Limb (tissue), 2 donors: ENCODE results near the gene PAGR1.

Experiments
- DNase-seq, 2 donors: peaks; one replicate each; pipeline ENCODE4 v3.0.0-alpha.2; 2016; ENCODE audit errors: extremely low spot score in 2 of 2

Gene PAGR1

GRCh38 chr16:29834079-29834478 lies 18.1 kb downstream of the PAGR1 start:
- DNase-seq, result no peak

- DNase-seq, result no peak
Observed at GRCh38 chr16:29835926-29836325, 20.0 kb downstream of the PAGR1 start.

DNA sequence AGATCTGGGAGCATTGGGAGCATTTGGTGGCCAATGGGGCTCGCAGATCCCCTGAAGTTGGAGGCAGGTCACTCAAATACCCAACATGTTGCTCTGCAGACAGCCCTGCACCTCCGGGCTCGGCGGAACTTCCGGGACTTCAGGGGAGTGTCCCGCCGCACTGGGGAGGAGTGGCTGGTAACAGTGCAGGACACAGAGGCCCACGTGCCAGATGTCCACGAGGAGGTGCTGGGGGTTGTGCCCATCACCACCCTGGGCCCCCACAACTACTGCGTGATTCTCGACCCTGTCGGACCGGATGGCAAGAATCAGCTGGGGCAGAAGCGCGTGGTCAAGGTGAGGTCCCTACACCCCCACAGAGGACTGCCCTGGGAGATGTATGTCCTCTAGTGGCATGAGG lies 20.7 kb downstream of the PAGR1 start:
- no peak for DNase-seq

DNA sequence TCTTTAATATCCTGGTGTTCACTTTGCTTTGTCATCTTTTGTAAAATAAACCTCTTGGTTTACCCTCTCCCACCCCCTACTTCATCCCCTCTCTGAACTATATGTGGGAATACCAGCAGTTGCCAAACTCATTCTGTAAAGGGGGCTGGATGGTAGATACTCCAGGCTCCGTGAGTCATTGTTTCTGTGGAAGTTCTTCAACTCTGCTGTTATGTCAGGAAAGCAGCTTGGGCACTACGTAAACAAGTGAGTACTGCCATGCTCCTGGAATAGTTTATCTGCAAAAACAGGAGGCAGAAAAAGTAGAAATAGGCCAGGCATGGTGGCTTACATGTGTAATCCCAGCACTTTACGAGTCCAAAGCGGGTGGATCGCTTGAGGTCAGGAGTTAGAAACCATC lies 21.9 kb downstream of the PAGR1 start:
- DNase-seq, result no peak

DNA sequence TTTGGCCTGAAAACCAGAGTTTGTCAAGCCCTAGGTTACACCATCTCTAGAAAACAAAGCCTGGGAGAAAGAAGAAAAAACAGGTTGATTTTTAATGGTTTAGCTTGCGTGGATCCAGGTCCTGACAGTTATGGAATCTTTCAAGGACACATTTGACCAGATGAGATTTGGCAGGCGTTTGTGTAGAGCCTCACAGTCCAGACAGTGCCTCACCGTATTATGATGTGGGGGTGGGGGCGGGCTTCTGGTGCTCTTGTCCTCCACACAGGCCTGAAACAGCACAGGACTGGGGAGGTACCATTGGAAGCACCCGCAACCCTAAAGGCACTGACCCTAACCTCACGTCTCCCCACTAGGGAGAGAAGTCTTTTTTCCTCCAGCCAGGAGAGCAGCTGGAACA lies 23.9 kb downstream of the PAGR1 start:
- DNase-seq, result no peak

GRCh38 chr16:29840240-29840639 lies 24.3 kb downstream of the PAGR1 start:
- DNase-seq, result no peak

- DNase-seq, result no peak
Observed at GRCh38 chr16:29841631-29842030, 25.7 kb downstream of the PAGR1 start.

GRCh38 chr16:29842732-29843346 lies 26.9 kb downstream of the PAGR1 start:
- no peak for DNase-seq

- DNase-seq, result no peak
Observed at GRCh38 chr16:29843931-29844330, 28.0 kb downstream of the PAGR1 start.

GRCh38 chr16:29844575-29845331 lies 28.8 kb downstream of the PAGR1 start:
- no peak for DNase-seq

- no peak for DNase-seq
Observed at GRCh38 chr16:29845656-29846055, 29.7 kb downstream of the PAGR1 start.

DNA sequence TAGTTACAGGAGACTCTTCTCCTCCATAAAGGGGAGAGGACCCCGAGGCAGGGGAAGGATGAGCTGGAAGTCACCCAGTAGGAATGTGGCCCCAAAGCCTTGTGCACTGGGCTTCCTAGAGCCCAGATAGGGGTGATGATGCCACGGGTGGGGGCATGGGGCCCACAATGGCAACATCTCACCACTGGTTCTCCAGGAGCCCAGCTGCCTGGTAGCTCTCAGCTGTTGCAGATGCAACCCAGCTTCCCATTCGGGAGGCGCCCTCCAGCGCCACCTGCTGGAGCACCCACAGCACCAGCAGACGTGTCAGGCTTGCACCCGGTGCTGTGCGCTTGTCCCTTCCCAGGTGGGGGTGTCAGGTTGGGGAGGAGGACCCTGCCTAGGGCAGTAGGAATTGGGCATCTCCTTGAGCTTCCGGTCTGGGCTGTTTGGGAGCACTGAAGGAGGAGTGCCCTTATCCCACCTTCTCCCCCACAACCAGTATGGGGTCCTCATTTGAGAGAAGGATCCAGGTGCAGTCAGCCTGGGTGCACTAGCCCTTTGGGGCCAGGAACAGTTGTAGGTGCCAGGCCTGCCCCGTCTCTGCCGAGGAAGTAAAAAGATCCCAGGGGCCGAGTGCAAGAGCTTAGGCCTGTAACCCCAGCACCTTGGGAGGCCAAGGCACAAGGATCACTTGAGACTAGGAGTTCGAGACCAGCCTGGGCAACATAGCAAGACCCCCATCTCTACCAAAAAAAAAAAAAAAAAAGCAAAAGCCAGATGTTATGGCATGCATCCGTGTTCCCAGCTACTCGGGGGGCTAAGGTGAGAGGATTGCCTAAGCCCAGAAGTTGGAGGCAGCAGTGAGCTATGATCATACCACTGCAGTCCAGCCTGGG lies 32.7 kb downstream of the PAGR1 start:
- peak in 1 of 2 donors; percentile 69 for DNase-seq

DNA sequence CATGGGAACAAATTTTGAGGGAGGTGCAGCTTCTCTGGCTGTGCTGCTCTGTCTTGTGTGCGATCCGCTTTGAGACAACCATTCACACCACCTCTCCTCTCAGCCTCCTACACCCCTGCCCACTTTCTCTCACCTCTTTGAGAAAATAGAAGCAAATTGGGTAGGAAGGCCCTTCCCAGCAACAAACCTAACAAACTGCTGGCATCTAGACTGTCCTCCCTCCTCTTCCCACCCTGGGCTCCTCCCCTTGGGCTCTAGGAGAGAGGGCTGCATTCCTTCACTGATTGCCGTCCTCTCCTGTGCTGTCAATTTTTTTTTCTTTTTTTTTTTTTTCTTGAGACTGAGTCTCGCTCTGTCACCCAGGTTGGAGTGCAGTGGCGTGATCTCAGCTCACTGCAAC lies 33.6 kb downstream of the PAGR1 start:
- DNase-seq, result no peak

DNA sequence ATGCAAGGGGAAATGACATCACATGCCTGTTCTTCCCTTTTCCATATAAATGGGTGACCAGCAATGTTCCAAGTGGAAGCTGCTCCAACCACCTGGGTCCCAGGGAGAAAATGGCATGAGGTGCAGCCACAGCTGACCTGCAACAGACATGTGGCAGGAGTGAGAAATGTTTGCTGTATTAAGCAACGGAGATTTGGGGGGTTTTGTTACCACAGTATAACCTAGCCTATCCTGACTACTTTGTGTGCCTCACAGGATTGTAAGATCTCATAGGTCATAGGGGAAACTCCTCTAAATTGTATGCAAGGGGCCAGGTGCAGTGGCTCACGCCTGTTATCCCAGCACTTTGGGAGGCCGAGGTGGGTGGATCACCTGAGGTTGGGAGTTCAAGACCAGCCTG lies 35.0 kb downstream of the PAGR1 start:
- no peak for DNase-seq

- no peak for DNase-seq
Observed at GRCh38 chr16:29852654-29853053, 36.7 kb downstream of the PAGR1 start.

GRCh38 chr16:29854520-29855100 lies 38.7 kb downstream of the PAGR1 start:
- DNase-seq, result no peak

DNA sequence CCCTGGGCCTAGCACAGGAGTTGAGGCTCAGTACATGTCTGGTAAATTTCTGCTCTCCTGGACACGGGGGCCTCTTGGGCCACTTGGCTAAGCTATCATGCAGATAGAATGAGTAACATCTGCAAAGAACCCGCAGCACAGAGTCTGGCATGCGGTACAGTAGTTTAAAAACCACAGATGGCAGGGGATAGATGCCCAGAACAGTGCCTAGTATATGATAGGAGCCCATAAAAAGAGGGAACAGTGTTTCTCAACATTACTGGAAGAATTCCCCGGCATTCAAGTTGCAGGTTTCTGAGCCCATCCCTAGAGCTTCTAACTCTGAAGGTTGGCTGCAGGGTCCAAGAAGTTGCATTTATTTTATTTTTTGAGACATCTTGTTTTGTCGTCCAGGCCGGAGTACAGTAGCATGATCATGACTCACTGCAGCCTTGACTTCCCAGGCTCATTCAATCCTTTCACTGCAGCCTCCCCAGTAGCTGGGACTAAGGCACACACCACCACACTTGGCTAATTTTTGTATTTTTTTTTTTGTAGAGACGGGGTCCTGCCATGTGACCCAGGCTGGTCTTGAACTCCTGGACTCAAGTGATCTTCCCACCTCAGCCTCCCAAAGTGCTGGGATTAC lies 41.3 kb downstream of the PAGR1 start:
- DNase-seq, result no peak

DNA sequence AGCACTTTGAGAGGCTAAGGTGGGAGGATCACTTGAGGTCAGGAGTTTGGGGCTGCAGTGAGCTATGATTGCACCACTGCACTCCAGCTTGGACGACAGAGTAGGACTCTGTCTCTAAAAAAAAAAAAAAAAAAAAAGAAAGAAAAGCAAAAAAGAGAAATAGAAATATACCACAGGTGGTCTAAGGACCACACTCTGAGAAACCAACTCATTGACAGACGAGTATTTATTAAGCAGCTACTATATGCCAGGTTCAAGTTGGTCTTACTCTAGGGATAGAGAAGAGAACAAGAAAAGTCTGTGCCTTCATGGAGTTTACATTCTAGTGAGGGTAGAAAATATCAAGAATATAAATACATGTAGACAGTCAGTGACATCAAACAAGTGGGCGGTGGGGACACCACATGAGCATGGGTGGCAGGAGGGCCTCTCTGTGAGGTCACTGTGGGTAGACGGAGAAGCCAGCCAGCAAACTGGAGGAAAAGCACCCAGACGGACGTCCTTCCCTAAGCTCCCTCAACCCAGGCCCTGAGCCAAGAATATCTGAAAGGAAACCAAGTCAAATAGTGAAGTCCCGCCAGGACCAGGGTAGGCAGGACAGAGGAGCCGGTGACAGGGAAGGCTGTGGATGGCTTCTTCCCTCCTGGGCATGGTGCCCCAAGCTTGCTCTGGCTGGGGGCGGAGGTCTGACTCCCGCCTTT lies 42.3 kb downstream of the PAGR1 start:
- DNase-seq, result no peak

GRCh38 chr16:29858974-29859373 lies 43.0 kb downstream of the PAGR1 start:
- no peak for DNase-seq

- DNase-seq, result no peak
Observed at GRCh38 chr16:29860218-29860617, 44.3 kb downstream of the PAGR1 start.

DNA sequence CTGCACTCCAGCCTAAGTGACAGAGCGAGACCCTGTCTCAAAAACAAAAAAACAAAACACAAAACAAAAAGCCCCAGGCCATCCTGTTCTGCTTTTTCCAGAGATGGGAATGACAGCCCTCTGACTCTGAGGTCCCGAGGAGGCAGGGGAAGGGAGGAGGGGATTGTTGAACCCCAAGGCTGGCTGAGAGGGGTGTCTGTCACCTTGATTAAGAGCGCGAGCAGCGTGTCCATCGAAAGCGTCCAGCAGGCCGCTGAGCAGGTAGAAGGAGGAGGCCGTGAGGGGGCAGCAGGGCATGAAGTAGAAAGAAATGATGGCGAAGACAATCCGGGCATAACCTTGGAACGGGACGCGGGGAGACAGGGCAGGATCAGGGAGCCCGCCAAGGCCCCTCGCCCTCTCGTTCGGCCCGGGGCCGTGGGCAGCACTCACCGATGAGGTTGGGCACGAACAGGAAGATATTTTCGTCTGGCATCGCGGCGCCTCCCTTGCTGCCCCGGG lies 46.5 kb downstream of the PAGR1 start:
- no peak for DNase-seq
